Raji (cell line): Measurements from ENCODE around the gene LOXL3.

Experiments used
- POLR2A ChIP-seq: IDR thresholded peaks from 2 replicates; pipeline ENCODE4 v1.6.1; 2011; ENCODE audit warnings: low read depth, low read length, control low read depth; ENCODE audit not compliant: insufficient read depth

LOXL3 gene

GRCh38 chr2:74526649-74527230 lies 27.0 kb downstream of the LOXL3 start:
- no peak for TF ChIP-seq POLR2A

DNA sequence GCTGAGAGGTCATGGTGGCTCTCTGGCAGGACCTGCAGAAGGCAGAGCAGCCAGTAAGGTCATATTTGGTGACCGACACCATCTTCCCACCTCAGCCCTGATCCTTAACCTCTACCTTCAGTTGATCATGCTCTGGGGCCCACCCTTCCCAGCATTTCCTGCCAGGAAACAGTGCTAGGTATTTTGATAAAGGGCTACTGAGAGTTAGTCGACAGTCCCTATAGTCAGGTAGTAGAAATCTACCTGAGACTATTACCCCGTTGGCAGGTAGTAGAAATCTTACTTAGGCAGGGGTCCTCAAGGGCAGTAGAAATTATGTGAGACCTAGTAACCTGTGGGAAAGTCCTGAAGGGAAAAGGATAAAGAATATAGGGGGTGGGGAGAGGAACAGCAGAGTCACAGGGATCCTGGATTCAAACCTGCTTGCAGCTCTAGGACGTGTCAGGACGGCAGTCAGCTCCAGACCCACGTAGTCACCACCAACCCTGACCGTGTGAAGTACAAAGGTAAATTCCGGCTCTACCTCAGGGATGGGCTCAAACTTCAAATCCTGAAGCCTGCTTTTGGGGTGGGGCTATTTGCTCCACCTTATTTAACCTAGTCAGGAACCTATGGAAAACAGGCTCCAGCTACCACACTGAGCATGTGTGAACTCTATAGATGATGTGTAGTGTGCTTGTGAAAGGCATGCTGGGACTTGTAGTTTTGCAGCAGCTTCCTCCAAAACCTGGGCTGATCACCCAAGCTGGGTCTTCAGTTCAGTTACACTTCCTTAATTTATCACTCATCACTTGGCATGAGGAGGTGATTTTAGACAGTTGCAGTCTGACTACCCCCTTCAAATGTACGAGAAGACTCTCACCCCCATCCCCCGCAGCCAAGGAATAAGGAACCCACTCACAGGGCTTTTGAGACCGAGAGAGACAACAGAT lies 27.8 kb downstream of the LOXL3 start, which contains the start of gene DQX1:
Gene DQX1, minus strand, starts transcription at position 515 of the 932 bp plus-strand sequence. Its CDS starts 502 bp downstream, at position 13.
- TF ChIP-seq POLR2A = peak; percentile 49

GRCh38 chr2:74524955-74525716 lies 28.6 kb downstream of the LOXL3 start:
- no peak for TF ChIP-seq POLR2A

DNA sequence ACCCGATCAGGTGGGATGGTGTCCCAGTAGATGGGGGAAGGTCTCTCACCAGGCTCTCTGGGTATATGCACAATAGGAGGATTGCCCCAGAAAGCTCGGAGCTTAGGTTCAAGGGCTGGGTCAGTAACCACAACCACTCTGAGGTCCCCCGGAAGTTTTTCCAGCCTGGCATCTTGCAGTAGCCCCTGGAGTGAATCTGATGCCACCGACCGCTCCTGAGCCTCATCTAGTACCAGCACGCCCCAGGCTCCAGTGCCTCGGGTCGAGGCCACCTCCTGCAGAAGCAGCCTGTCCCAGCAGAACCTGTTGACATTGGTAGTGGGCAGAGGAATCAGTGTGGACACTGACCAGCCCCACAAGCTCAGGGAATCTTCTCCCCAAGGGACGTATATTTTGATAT lies 29.7 kb downstream of the LOXL3 start:
- TF ChIP-seq POLR2A = no peak

- TF ChIP-seq POLR2A = no peak
Measured at GRCh38 chr2:74522516-74522915, 31.2 kb downstream of the LOXL3 start.

DNA sequence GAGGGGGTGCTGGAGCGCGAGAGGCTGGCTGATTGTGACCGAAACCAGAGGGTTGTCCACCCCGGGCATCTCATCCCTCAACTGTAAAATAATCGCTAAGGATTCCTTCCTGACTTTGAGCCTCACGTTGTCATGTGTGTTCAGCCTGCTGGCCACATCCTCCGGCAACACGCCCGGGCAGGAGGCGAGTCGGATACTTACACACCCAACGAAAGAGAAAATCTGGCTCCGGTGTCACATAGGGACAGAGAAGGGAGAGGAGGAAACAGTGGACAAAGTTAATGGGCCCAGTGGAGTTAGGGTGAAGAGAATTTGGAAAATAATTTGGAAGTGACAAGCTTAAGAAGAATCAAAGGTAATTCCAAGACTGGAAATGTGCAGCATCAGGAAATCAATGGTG lies 37.1 kb downstream of the LOXL3 start:
- TF ChIP-seq POLR2A = no peak

GRCh38 chr2:74515981-74516633 lies 37.6 kb downstream of the LOXL3 start:
- no peak for TF ChIP-seq POLR2A

DNA sequence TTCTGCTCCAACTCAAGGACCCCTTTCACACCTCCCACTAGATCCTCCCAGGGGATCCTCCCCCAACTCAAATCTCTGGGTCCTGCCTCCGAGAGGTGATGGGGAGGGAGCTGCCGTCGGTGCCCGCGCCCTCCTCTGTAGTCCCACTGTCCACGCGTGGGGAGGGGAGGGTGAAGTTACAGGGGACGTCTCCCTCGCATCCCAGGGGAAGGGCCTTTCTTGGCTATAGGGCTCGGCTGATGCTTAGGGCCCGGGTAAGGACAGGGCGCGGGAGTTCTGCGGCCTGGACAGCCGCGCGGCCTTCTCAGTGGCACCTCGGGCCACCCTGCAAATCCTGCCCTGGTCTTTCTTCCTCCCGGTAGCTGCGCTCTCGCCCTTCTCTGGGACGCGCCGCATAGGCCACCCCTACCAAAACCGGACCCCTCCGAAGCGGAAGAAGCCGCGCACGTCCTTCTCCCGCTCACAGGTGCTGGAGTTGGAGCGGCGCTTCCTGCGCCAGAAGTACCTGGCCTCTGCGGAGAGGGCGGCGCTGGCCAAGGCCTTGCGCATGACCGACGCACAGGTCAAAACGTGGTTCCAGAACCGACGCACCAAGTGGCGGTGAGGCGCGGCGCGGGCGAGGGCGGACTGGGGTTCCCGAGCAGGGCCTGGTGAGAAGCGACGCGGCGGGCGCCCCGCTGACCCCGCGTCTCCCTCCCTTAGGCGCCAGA lies 38.3 kb downstream of the LOXL3 start:
- no peak for TF ChIP-seq POLR2A

DNA sequence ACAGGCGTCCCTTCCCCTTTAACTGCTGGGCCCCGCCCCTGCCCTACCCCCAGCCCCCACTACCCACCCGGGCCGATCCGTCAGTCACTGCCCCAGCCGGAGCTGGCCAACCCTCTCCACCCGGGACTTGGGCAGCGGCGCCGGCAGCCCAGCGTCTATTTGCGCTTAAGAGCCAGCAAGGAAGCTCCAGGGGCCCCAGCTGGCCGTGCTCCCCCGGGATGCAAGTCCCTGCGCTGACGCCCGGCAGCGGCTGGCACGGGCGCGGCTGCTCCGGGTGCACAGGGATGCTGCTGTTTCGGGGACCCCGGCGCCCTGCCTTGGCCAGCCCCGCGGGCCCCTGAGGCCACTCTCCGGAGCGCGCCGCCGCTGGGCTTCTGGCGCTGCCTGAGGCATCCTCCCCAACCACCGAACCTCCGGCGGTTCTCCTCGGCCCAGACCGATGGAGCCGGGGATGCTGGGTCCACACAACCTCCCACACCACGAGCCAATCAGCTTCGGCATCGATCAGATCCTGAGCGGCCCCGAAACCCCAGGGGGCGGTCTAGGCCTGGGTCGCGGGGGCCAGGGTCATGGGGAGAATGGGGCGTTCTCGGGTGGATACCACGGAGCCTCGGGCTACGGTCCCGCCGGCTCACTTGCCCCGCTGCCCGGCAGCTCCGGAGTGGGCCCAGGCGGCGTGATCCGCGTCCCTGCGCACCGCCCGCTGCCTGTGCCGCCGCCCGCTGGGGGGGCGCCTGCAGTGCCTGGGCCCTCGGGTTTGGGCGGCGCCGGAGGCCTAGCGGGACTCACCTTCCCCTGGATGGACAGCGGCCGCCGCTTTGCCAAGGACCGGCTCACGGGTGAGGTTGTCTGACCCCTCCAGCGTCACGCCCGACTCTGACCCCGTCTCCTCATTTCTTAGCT lies 39.1 kb downstream of the LOXL3 start, which contains the start of gene TLX2:
Gene TLX2, plus strand, starts transcription at position 83 of the 903 bp plus-strand sequence. Its CDS starts 357 bp downstream, at position 440.
- no peak for TF ChIP-seq POLR2A

DNA sequence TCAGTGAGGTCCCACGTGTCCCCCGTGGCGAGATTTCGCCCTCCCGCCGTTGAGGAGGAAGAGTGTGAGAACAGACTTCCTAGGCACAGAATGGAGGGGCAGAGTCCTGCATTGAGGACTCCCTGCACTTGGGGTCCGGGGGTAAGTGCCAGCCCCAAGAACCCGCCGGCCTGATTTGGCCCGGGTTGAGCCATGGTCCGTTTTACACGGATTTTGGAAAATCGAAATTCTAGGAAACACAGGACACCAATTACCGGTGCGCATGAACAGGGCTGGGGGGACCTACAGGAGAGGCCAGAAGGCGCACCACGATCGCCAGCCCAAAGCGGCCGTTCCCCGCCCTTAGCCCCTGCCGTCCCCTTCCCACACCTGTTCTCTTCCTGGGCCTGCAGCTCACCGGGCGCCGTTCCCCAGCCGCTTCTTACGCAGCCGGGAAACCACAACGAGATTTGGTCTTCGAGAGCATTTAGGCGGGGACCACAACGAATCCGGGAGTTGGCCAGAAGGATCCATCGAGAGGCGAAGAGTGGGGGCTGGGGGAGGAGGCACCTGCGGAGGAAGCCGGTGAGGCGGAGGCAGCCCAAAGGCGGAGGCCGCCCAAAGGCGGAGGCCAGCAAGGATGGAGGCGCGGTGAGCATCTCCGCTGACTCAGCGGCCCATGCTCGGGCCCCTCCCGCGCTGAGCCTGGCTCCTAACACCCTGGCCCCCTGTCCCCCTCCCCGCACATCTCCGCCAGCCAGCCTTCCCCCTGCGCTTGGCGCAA lies 40.0 kb downstream of the LOXL3 start:
- no peak for TF ChIP-seq POLR2A

DNA sequence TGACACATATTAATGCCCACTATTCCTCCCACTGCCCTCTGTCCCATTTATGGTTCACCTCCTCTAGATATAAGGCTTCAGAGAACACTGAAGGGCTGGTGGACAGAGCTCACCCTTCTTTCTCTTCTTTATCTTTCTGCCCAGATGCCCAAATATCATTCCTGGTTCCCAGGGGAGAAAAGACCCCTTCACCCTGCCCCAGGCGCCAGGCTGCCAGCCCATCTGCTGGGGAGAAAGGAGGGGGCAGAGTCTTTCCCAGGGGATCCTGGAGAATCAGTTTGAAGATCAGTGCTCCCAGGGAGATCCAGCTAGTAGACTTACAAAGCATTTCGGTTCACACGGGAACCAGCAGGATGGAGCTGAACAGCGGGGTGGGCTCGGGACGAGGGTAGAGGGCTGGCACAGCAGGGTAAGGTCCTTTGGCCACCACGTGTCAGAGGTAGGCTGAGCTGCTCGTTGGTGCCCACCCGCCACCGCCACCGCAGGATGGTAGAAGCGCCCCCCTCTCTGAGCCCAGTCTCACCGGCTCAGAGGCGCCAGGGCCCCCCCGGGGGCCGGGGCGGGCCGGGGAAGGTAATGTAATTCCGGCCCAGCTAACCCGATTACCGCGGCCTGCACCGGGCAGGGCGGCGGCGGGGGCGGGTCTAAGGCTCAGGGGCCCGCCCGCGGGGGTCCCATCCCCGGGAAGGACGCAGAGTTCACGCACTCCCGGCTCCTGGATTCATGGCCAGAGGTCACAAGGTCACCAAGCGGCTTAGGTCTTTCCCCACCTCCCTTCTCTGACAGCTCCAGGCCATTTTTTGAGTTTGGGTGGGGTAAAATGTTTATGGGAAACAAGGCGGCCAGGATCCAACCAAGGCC lies 40.8 kb downstream of the LOXL3 start:
- TF ChIP-seq POLR2A = no peak

GRCh38 chr2:74511104-74511989 lies 42.4 kb downstream of the LOXL3 start:
- no peak for TF ChIP-seq POLR2A
